HG03064 (cell line): ENCODE results near the gene GSTT2B.
A peak's percentile ranks its signal among the peaks of the same experiment; 100 is the strongest.
"Not testable (repeated sequence)": the region's sequence is repeated elsewhere in the genome, so short reads cannot be mapped to it uniquely, and the experiment has no call there.

ENCODE experiments used
- ATAC-seq: cut with Tn5 transposase; IDR thresholded peaks from one replicate; pipeline ENCODE4 v1.9.1; 2021; ENCODE audit warnings: low read depth; ENCODE audit not compliant: unreplicated experiment

The GSTT2B gene

DNA sequence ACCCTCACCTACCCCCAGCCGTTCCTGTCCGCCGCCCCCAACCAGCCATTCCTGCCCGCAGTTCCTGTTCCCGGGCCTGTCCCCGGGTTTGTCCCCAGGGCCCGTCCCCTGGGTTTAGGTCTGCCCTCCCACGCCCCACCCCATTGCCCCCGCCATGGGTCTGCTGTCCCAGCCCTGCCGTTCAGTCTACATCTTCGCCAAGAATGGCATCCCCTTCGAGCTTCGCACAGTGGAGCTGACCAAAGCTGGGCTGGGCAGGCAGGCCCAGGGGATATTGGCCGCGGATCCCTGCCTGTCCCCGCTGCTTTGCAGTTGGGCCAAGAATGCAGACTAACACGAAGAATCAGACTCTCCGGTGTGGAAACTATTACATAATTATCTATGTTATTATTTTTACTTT is 11.2 kb downstream of the GSTT2B start:
- ATAC-seq = not testable (repeated sequence)

DNA sequence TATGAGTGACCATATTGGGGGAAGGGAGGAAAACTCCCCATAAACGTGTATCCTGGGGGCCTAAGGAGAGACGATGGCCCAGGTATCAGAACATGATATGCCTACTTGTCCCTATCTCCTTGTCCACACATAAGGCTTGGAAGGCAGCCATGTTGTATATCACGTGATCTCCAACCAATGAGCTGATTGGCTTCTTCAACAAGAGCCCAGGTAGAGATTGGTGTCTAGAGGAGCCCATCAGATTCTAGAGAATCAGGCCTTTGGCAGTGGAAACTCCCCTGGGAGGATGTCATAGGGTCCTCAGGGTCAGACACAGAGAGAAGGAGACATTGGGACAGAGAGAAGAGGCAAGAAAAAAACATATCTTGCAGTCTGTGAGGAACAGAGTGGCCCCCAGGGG is 13.6 kb downstream of the GSTT2B start:
- not testable (repeated sequence) for ATAC-seq

DNA sequence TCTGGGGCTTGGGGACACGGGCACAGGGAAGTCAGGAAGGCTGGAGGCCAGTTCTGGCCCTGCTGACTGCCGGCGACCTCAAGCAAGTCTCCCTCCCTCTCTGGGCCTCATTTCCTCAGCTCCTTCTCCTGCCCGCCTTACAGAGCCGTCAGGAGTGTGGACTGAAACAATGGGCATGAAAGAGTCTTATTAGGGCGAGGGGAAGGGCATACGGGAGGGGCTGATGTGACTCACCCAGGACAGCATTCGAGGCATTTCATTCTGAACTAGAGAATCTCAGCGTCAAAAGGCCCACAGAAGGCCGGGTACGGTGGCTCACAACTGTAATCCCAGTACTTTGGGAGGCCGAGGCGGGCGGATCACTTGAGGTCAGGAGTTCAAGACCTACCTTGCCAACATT is 20.8 kb downstream of the GSTT2B start:
- not testable (repeated sequence) for ATAC-seq

DNA sequence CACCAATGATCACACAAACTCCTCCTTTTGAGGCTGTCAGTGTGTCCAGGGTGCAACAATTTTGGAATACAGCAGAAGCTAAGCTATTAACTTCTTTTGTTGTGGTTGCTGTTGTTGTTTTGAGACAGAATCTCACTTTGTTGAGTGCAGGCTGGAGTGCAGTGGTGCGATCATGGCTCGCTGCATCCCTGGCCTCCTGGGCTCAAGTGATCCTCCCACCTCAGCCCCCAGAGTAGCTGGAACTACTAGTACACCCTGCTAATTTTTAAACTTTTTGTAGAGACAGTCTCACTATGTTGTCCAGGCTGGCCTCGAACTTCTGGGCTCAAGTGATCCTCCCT is 22.0 kb downstream of the GSTT2B start:
- no peak for ATAC-seq

DNA sequence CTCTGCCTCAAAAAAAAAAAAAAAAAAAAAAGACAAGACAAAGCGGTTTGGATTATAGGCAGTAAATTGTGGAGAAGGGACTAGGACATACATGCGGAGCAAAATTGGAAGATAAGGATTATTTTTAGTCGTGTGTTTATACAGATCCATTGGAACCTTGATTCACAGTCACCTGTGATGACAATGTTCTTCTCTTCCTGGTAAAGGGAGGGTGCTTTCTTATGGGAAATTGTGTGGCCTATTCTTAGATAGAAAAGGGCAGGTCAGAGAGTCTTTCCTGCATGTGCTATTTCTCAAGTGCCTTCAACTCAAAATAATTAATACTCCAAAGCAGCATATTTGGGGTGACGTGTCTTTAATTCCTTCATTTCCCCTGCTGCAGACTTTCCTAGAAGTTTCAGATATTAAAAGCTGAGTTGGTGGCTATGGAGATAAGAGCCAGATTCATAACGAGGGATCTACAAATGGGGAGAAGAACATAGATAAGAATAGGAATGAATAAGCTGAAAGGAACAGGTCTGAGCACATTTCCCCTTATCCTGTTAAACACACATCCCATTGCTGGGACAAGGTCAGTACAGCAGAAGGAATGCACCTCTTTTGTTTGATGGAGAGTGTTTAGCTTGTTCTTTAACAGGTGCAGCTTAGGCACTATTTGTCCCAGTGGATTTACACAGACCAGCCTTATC is 22.5 kb downstream of the GSTT2B start:
- no peak for ATAC-seq

DNA sequence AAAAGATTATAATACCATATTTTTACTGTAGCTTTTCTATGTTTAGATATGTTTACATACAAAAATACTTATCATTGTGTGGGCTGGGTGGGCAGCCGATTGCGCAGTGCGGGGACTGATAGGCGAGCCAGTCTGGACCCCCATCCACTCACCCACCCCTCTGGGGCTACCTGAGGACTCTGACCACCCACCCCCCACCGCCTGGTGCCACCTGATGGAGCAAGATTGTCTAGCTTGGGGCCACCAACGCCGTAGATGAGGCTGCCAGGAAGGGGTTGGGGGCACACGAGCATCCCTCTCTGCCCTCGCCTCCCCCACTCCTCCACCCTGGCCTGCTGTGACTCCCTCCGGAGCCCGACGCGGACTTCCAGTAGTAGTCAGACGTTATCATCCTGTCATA is 34.4 kb downstream of the GSTT2B start:
- ATAC-seq = no peak

DNA sequence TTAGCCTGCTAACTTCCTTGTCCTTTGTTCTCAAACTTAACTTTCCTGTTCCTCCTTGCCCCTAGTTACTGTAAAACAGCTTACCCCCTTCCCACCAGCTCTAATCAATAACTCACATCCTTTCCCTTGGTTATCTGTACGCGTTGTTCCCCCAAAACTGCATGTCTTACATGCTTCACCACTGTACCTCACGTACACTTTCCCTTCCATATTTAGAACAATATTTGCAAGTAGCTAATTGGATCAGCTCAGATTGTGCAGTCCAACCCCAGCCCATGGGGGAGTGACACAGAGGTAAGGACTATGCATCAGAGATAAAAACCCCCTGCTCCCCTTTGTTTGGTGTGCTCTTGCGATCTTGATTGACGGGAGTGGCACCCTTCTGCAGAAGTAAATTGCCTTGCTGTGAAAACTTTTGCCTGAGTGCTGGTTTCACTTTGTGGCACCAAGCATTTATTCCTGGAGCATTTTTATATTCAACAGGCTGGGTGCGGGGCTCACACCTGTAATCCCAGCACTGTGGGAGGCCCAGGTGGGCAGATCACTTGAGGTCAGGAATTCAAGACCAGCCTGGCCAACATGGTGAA is 35.9 kb downstream of the GSTT2B start:
- no peak for ATAC-seq

DNA sequence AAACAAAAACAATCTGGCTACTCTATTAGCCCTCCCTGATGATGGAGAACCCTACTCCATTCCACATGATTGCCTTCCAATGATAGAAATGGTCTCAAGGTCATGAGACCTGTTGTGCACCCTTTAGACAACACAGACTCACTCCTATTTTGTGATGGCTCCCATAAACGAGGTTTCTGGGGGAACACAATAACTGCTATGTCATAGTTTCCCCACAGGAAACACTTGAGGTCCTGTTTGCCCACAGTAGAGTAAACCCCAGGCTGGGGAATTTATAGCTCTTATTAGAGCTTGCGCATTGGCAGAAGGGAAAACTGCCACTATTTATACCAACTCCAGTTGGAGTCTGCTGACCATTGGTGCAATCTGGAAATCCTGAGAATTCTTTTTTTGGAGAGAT is 38.1 kb downstream of the GSTT2B start:
- no peak for ATAC-seq

DNA sequence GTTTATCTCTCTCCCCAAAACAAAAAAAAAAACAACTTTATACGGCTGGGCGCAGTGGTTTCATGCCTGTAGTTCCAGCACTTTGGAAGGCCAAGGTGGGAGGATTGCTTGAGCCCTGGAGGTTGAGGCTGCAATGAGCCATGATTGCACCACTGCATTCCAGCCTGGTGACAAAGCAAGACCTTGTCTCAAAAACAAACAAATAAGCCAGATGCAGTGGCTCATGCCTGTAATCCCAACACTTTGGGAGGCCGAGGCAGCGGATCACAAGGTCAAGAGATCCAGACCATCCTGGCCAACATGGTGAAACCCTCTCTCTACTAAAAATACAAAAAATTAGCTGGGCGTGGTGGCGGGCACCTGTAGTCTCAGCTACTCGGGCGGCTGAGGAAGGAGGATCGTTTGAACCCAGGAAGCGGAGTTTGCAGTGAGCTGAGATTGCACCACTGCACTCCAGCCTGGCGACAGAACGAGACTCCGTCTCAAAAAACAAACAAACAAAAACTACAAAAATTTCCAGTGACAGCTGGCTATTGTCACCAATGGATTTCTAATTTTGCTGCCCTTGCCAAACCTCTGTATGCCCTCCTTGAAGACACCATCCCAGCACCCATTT is 39.3 kb downstream of the GSTT2B start:
- not testable (repeated sequence) for ATAC-seq

DNA sequence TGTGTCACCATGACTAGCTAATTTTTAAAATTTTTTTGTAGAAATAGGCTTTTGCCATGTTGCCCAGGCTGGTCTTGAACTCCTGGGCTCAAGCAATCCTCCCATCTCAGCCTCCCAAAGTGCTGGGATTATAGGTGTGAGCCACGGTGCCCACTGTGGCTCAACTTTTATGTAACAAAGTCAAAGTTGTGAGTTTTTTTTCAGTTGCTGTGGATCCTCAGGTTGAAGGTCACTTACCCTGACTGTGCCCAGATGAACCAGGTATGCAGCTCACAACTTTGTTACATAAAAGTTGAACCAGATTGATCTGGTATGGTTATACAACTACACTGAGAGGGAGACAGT is 40.8 kb downstream of the GSTT2B start:
- ATAC-seq = not testable (repeated sequence)

DNA sequence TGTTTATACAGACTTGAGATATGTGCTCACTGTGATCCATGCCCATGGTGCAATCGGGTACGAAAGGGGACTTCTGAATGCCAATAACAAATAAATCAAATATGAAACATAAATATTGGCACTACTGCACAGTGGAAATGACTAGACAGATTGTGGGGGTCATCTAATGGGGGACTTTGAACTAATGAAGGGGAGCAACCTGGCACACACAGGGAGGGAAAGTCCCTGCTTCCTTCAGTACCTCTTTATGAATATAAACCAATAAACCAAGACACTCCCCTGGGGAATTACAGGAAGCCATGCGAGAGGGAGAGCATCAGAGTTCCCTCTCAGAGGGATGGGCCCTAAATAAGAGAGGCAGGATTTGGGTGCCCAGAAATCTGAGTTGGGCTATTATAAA is 45.7 kb downstream of the GSTT2B start:
- ATAC-seq = no peak

DNA sequence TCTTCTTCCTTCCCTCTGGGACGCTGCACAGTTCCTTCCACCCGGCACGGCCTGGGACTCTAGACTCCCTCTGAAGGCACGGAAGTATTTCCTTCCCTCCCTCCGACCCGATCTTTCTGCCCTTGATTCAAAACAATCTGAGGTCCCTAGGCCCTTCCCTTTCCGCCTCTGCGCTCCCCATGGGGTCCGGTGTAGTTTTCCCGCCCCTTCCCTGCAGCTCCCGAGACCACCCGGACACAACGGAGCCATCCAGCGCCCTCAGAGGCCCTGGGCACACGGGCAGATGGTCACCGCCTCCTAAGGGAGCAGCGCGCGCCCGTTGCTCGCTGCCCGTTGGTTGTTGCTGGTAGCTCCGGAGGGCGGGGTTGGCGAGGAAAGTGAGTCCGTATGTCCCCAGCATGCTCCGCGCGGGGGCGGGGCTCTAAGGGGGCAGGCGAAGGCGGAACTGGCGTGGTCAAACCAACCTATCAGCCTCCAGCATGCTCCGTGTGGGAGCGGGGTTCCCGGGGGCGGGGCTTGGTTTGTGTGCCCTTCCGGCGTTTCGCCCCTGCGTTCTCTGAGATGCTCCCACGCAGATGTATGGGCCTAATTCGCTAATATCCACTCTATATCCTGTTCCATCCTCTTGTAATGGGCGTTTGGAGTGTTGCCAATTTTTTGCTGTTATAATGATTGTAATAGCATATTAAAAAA is 47.2 kb downstream of the GSTT2B start:
- ATAC-seq = peak; percentile 83

DNA sequence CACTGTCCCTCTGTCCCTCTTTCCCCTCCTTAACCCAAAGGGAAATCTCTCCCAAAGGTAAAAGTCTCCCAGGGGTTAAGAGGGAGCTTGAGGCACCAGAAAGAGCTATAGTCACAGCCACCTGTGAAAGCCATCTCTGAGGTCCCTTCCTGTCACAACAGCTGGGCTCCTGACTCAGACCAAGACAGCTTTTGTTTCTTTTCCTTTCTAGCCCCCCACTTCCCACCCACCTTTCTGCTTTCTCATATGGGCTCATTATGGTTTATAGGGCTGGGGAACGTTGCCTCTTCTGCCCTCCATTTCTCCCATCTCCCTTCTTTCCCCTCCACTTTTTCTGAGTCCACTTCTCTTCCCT is 47.7 kb downstream of the GSTT2B start:
- peak; percentile 18 for ATAC-seq

DNA sequence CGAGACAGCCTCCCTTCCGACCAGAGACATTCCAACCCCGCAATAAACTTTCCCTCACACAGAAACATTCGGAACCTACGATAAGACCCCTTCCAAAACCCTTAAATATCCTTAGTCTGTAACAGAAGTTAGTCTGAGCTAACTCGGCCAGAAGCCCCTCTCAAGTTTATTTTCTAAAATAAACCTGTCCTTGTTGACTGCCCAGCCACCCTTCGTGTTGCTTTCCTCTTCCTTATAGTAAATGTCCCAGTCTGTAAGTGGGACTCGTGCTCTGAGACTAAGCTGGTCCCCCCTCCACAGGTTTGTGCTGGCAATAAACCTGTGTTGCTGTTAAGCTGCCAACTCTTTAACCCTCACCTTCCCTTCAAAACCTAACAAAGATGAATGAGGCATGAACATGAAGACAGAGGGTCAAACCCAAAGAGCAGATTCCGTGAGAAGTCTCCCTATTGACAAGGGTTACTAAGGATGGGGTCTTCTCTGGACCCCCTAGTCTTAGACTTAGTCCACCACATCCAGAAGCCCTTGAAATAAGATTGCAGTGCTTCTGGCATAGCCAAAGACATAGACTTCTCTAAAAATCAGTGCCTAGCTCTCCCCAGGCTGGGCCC is 48.6 kb downstream of the GSTT2B start:
- ATAC-seq = no peak

DNA sequence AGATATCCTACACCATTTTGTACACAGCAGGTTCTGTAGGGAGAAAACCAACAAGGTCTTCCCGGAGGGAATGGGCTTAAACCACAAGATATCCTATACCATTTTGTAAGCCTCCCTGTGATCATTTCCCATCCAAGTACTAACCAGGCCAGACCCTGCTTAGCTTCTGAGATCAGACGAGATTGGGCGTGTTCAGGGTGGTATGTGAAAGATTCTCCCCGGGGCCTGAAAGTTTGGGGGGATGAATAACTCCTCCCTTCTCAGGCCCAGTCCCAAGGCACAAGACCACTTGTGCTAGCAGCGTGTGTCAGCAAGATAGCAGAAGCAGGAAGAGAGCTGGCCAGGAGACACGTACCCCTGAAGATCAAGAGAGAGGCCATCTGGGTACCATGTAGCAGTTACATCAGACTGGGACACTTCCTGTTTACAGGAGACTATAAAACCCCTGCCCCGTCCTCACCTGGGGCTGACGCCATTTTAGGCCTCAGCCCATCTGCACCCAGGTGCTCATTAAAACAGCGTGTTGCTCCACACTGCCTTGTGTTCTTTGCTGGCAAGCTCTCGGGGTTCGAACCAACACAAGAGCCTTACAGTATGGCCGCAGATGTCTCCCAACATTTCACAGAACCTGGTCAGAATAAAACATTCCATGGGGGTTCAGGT is 49.5 kb downstream of the GSTT2B start:
- no peak for ATAC-seq

DNA sequence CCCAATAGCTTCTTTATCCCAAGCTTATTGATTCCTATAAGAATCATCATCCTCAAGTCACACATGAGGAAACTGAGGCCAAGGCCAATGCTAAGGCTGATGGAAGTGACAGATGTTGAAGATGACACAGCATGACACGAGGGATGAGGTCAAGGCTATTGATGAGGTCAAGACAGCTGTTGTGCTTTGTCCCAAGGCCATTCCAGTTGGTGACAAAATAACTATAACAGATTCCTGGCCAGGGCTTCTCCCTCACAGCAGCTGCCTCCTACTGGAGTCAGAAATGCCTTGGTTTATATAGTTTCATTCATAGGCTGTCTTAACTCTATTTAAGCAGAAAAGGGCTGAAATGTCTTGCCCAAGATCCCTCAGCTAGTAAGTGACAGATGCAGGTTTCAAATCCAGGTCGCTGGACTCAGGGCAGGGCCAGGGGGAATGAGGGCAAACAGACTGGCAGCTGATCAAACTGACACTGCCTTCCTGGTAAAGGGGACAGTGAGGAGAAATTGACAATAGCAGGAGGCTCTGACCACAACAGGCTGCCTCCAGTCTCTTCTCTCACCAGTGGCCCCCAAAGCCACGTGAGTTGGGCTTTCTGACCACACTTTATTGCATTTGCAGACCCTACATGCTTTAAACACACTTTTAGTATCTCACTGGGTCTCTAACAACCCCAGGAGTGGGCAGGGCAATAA is 50.4 kb downstream of the GSTT2B start:
- no peak for ATAC-seq

DNA sequence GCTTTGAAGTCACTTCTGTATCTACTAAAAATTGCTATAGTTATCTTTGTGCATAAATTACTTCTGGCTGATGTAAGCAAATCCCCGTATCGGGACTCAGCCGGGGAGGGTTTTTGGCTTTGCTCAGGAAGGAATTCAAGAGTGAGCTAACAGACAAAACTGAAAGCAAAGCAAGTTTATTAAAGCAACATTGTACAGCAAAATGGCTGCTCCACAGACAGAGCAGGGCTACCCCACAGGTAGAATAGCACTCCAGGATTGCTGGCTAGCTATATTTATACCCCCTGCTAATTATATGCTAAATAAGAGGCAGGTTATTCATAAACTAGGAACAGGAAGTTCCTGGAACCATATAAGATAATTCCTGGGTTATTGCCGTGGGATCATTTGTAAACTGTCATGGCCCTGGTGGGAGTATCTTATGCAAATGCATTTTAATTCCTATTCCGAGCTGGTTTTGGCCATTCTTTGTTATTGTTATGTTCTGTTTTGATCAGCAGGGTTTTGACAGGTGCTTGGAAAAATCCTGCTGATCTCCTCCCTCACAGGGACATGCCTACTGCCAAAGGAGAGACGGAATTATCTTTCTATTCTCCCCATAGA is 51.6 kb downstream of the GSTT2B start:
- ATAC-seq = no peak

DNA sequence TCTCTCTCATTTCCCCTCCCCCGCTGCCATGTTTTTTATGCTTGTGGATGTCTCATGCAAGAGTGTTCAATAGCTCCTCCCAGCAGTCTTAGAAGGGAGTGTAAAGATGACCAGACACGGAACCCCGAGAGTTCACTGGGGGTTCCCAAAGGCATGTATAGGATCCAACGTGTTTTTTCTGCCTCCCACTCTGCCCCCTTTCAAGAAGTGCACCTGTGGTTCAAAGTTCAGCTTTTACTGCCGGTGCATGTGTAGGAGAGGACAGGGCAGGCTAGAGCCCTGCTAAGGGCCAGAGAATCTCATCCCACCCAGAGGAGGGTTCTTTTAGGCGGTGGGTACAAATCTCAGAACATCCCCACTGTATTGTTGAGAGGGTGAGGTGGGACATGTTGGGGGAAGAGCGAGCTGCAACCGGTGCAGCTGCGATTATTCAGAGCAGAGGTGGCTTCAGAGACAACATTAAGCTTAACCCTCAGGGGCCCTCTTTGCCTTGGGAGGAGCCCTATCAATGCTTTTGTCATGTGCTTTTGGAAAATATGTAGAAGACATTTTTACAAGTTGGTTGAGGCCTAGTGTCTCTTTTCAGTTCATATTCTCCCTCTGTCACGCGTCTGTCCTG is 52.3 kb downstream of the GSTT2B start:
- no peak for ATAC-seq

DNA sequence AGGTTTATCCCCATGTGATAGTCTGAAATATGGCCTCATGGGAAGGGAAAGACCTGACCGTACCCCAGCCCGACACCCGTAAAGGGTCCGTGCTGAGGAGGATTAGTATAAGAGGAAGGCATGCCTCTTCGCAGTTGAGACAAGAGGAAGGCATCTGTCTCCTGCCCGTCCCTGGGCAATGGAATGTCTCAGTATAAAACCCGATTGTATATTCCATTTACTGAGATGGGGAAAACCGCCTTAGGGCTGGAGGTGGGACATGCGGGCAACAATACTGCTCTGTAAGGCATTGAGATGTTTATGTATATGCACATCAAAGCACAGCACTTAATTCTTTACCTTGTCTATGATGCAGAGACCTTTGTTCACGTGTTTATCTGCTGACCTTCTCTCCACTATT is 53.6 kb downstream of the GSTT2B start:
- not testable (repeated sequence) for ATAC-seq
